B cell (primary cell): Measurements from ENCODE around the gene IL1RAPL1.

ENCODE experiments used
- CTCF ChIP-seq: fragments of 200-600 bp; IDR thresholded peaks from one replicate; pipeline ENCODE4 v1.8.0; 2022; ENCODE audit warnings: antibody characterized with exemption, mild to moderate bottlenecking
- EZH2 ChIP-seq: IDR thresholded peaks from 2 replicates; pipeline ENCODE4 v1.6.1; 2012; ENCODE audit warnings: borderline replicate concordance, low read depth, mild to moderate bottlenecking, moderate library complexity, low read length; ENCODE audit not compliant: insufficient read depth, poor library complexity, severe bottlenecking

GRCh38 chrX:29913647-29914046 is 1326.4 kb downstream of the IL1RAPL1 start:
- no peak for TF ChIP-seq CTCF
- no peak for TF ChIP-seq EZH2
